ENCODE data around the gene NCF4. TPM values are rescaled to one million over a fixed set of nuclear protein-coding genes. Genes with fewer than 3 reads are reported as not detected.

The NCF4 gene
- total RNA-seq, 1 experiment from 2014 or later = not detected

GRCh38 chr22:36828815-36829214 is 32.0 kb upstream of the NCF4 start:
- TF ChIP-seq CTCF (conservative IDR thresholded peaks at IDR 0.05) = no peak
- Histone ChIP-seq H3K9ac (ENCODE audit: extremely low read depth, insufficient read length, low read length) (no peak overlapping the region), H2AK5ac (ENCODE audit: insufficient read length, low read length) (no peak overlapping the region), H3K9me3 (ENCODE audit: control insufficient read depth, low read depth, low read length) (no peaks in the 10 kb centered on the region), H3K27me3 (ENCODE audit: insufficient read depth, low read length) (no peaks in the 10 kb centered on the region), H3K14ac (ENCODE audit: insufficient read depth, low read length) (no peak overlapping the region), H4K8ac (replicated peaks; ENCODE audit: insufficient read length, low read depth, low read length) (no peak overlapping the region), H3K23me2 (ENCODE audit: insufficient read length, low read depth, low read length, poor library complexity, severe bottlenecking) (no peaks in the 10 kb centered on the region), H3K23ac (ENCODE audit: insufficient read length, low read depth, low read length) (no peak overlapping the region), H3K79me1 (ENCODE audit: insufficient read depth, low read depth, low read length, poor library complexity, severe bottlenecking) (no peaks in the 10 kb centered on the region), H4K5ac (ENCODE audit: insufficient read length, low read depth, low read length) (no peak overlapping the region), H4K20me1 (ENCODE audit: control insufficient read depth, insufficient read depth, insufficient read length) (no peaks in the 10 kb centered on the region), H3K27ac (ENCODE audit: insufficient read length, low read depth, low read length) (no peak overlapping the region), H2BK20ac (ENCODE audit: low read depth, low read length, poor library complexity, severe bottlenecking) (no peak overlapping the region), H3K4ac (ENCODE audit: low read depth, low read length) (no peak overlapping the region), H3T11ph (ENCODE audit: low read length) (no peak overlapping the region), H3K4me1 (ENCODE audit: insufficient read depth, low read length) (no peaks in the 10 kb centered on the region), H3K56ac (ENCODE audit: insufficient read length, low read depth, low read length) (no peak overlapping the region), H3K79me2 (ENCODE audit: insufficient read depth, low read length) (no peaks in the 10 kb centered on the region; the same call in 1 of the 2 replicates), H2BK5ac (ENCODE audit: insufficient read length, low read length) (no peak overlapping the region), H2BK15ac (ENCODE audit: low read depth, low read length) (no peak overlapping the region), H4K91ac (ENCODE audit: insufficient read length, low read depth, low read length) (no peak overlapping the region), H2BK120ac (ENCODE audit: low read depth, low read length, poor library complexity, severe bottlenecking) (no peak overlapping the region), H3K4me2 (ENCODE audit: insufficient read depth, insufficient read length, low read length) (no peak overlapping the region), H3K18ac (ENCODE audit: insufficient read length, low read depth, low read length) (no peak overlapping the region), H2BK12ac (ENCODE audit: insufficient read length, low read depth, low read length) (no peak overlapping the region), H2AFZ (ENCODE audit: low read length) (no peak overlapping the region)
- Mint-ChIP-seq H3K27ac (no peak overlapping the region), H3K4me3 (no peak overlapping the region), H3K36me3 (ENCODE audit: insufficient read depth in 1 of 3, low read depth in 3 of 3) (no peaks in the 10 kb centered on the region), H3K9me3 (no peaks in the 10 kb centered on the region; a peak in 1 of 5 replicates), H3K27me3 (ENCODE audit: low read depth) (peaks cover 31% of the 10 kb centered on the region), H3K4me1 (peaks cover 7 to 19% of the 10 kb centered on the region in 2 experiments)
- WGBS (ENCODE audit: extremely low coverage, insufficient read length, low lambda C conversion rate) = no CpG with 5 or more reads among the region's 3 CpGs
- DNase-seq = no peak
